ENCODE data around the gene FOXK2.
"Not testable (repeated sequence)": the region's sequence is repeated elsewhere in the genome, so short reads cannot be mapped to it uniquely, and the experiment has no call there.

Gene FOXK2

GRCh38 chr17:82528484-82529265 lies 9.1 kb downstream of the FOXK2 start:
- H3K9ac ChIP-seq (ENCODE audit: low read depth in 1 of 2, low read length in 2 of 2): no peak overlapping the region
- H3K36me3 ChIP-seq (ENCODE audit: control insufficient read depth in 2 of 2, insufficient read depth in 2 of 2, low read length in 2 of 2): no peaks in the 10 kb centered on the region
- H3K4me3 ChIP-seq (ENCODE audit: low read length in 2 of 2): peak overlapping the region in 1 of 2 donors; percentile 5
- peaks cover 7 to 13% of the 10 kb centered on the region in 2 donors for H3K4me1 ChIP-seq (ENCODE audit: control insufficient read depth in 2 of 2, insufficient read depth in 2 of 2, low read length in 2 of 2)
- no peaks in the 10 kb centered on the region for H3K9me3 ChIP-seq (ENCODE audit: control insufficient read depth in 2 of 2, low read length in 2 of 2)
- no peaks in the 10 kb centered on the region for H3K27me3 ChIP-seq (ENCODE audit: control insufficient read depth in 2 of 2, insufficient read depth in 2 of 2, low read length in 2 of 2)
- peak overlapping the region in 1 of 2 donors; percentile 32 for H3K27ac ChIP-seq (ENCODE audit: low read depth in 2 of 2, low read length in 2 of 2)

DNA sequence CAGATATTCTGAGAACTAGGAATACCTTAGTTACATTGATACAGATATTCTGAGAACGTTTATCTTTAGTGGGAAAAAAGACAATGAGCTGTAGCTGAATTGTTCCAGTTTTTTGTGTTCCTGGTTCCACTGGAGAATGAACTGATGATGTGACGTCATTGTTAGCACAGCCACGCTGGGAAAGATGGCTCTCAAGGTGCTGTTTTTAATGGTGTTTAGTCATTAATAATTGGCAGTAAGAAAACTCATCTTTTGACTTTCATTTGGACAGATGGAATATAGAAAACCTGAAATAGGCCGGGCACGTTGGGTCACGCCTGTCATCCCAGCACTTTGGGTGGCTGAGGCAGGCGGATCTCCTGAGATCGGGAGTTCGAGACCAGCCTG lies 10.4 kb downstream of the FOXK2 start:
- Histone ChIP-seq H3K4me3 (ENCODE audit: low read length in 2 of 2) (no peak overlapping the region), H3K9me3 (ENCODE audit: control insufficient read depth in 2 of 2, low read length in 2 of 2) (no peaks in the 10 kb centered on the region), H3K9ac (ENCODE audit: low read depth in 1 of 2, low read length in 2 of 2) (no peak overlapping the region), H3K36me3 (ENCODE audit: control insufficient read depth in 2 of 2, insufficient read depth in 2 of 2, low read length in 2 of 2) (no peaks in the 10 kb centered on the region), H3K27ac (ENCODE audit: low read depth in 2 of 2, low read length in 2 of 2) (no peak overlapping the region), H3K27me3 (ENCODE audit: control insufficient read depth in 2 of 2, insufficient read depth in 2 of 2, low read length in 2 of 2) (no peaks in the 10 kb centered on the region), H3K4me1 (ENCODE audit: control insufficient read depth in 2 of 2, insufficient read depth in 2 of 2, low read length in 2 of 2) (peaks cover 7 to 13% of the 10 kb centered on the region in 2 donors)

DNA sequence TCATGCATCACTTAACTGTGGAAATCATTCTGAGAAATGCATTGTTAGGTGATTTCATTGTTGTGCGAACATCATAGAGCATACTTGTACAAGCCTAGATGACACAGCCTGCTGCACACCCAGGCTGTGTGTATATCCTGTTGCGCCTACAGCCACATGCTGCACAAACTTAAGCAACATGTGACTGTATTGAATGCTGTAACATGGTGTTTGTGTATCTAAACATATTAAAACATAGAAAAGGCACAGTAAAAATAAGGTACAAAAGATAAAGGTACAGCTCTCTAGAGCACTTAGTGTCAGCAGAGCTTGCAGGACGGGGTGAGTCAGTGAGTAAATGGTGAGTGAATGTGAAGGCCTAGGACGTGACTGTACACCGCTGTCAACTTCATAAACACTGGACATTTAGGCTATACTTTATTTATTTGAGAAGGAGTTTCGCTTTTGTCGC lies 11.9 kb downstream of the FOXK2 start:
- Histone ChIP-seq H3K27ac (ENCODE audit: low read depth in 2 of 2, low read length in 2 of 2) (no peak overlapping the region), H3K9ac (ENCODE audit: low read depth in 1 of 2, low read length in 2 of 2) (no peak overlapping the region)

GRCh38 chr17:82534401-82534812 lies 14.9 kb downstream of the FOXK2 start:
- H3K27ac ChIP-seq (ENCODE audit: low read depth in 2 of 2, low read length in 2 of 2): no peak overlapping the region
- H3K36me3 ChIP-seq (ENCODE audit: control insufficient read depth in 2 of 2, insufficient read depth in 2 of 2, low read length in 2 of 2): no peaks in the 10 kb centered on the region
- peaks cover 17 to 19% of the 10 kb centered on the region in 2 donors for H3K4me1 ChIP-seq (ENCODE audit: control insufficient read depth in 2 of 2, insufficient read depth in 2 of 2, low read length in 2 of 2)
- H3K27me3 ChIP-seq (ENCODE audit: control insufficient read depth in 2 of 2, insufficient read depth in 2 of 2, low read length in 2 of 2): no peaks in the 10 kb centered on the region
- no peak overlapping the region for H3K9ac ChIP-seq (ENCODE audit: low read depth in 1 of 2, low read length in 2 of 2)
- H3K4me3 ChIP-seq (ENCODE audit: low read length in 2 of 2): no peak overlapping the region
- no peaks in the 10 kb centered on the region for H3K9me3 ChIP-seq (ENCODE audit: control insufficient read depth in 2 of 2, low read length in 2 of 2)

More for the DNA sequence above, 11.9 kb downstream of the FOXK2 start:
- H3K4me1 ChIP-seq (ENCODE audit: control insufficient read depth in 2 of 2, insufficient read depth in 2 of 2, low read length in 2 of 2): peaks cover 14 to 19% of the 10 kb centered on the region in 2 donors
- H3K4me3 ChIP-seq (ENCODE audit: low read length in 2 of 2): no peak overlapping the region
- no peaks in the 10 kb centered on the region for H3K36me3 ChIP-seq (ENCODE audit: control insufficient read depth in 2 of 2, insufficient read depth in 2 of 2, low read length in 2 of 2)
- no peaks in the 10 kb centered on the region for H3K27me3 ChIP-seq (ENCODE audit: control insufficient read depth in 2 of 2, insufficient read depth in 2 of 2, low read length in 2 of 2)
- H3K9me3 ChIP-seq (ENCODE audit: control insufficient read depth in 2 of 2, low read length in 2 of 2): no peaks in the 10 kb centered on the region

DNA sequence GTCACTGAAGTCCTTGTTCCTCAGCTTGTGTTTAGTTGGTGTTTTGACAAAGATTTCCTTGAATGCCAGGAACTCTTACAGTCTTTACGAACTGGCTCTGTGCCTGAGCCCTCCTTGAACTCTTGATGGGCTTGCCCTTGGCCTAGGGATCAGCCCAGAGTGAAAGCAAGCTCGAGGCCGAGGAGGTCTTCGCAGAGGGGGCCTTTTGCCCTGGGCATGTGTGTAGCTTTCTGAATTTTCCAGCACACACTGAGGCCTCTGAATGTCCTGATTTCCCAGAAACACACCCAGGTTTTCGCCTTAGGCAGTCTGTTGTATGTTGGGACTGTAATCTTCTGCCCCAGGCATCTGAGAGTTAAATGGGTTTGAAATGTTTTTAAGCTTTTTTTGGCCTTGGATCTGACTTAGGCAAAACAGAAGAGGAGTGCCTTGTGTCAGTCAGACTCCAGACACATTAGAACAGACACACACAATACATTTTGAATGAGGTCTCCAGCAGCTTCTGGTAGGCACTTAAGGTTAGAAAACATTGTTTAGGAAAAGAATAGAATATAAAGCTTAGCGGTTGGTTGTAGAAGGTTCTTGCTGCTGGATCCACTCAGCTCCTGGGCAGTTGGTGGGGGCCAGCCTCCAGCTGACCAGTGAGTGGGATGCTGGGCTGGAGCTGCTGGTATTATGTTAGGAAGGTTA lies 17.1 kb downstream of the FOXK2 start:
- Histone ChIP-seq H3K4me1 (ENCODE audit: control insufficient read depth in 2 of 2, insufficient read depth in 2 of 2, low read length in 2 of 2) (peaks cover 11 to 17% of the 10 kb centered on the region in 2 donors), H3K27ac (ENCODE audit: low read depth in 2 of 2, low read length in 2 of 2) (peak overlapping the region; percentile 80 to 87), H3K36me3 (ENCODE audit: control insufficient read depth in 2 of 2, insufficient read depth in 2 of 2, low read length in 2 of 2) (no peaks in the 10 kb centered on the region), H3K4me3 (ENCODE audit: low read length in 2 of 2) (peak overlapping the region in 1 of 2 donors; percentile 53), H3K9me3 (ENCODE audit: control insufficient read depth in 2 of 2, low read length in 2 of 2) (no peaks in the 10 kb centered on the region), H3K9ac (ENCODE audit: low read depth in 1 of 2, low read length in 2 of 2) (peak overlapping the region; percentile 6 to 42), H3K27me3 (ENCODE audit: control insufficient read depth in 2 of 2, insufficient read depth in 2 of 2, low read length in 2 of 2) (no peaks in the 10 kb centered on the region)

DNA sequence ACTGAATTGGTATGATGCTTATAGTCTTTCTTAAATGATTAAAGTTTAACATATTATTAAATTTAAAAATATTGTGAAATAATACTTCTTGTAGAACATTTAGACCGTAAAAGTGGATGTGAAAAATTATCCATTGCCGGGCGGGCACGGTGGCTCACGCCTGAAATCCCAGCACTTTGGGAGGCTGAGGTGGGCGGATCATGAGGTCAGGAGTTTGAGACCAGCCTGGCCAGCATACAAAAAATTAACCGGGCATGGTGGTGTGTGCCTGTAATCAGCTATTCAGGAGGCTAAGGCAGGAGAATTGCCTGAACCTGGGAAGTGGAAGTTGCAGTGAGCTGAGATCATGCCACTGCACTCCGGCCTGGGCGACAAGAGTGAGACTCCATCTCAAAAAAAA lies 17.7 kb downstream of the FOXK2 start:
- H3K4me3 ChIP-seq (ENCODE audit: low read length in 2 of 2); H3K9ac ChIP-seq (ENCODE audit: low read depth in 1 of 2, low read length in 2 of 2): not testable (repeated sequence)
- peak overlapping the region; percentile 80 to 87 for H3K27ac ChIP-seq (ENCODE audit: low read depth in 2 of 2, low read length in 2 of 2)

GRCh38 chr17:82539076-82539475 lies 19.5 kb downstream of the FOXK2 start:
- H3K4me1 ChIP-seq (ENCODE audit: control insufficient read depth in 2 of 2, insufficient read depth in 2 of 2, low read length in 2 of 2): peaks cover 11 to 20% of the 10 kb centered on the region in 2 donors
- not testable (repeated sequence) for H3K9me3 ChIP-seq (ENCODE audit: control insufficient read depth in 2 of 2, low read length in 2 of 2); H3K27me3 ChIP-seq (ENCODE audit: control insufficient read depth in 2 of 2, insufficient read depth in 2 of 2, low read length in 2 of 2); H3K27ac ChIP-seq (ENCODE audit: low read depth in 2 of 2, low read length in 2 of 2); H3K36me3 ChIP-seq (ENCODE audit: control insufficient read depth in 2 of 2, insufficient read depth in 2 of 2, low read length in 2 of 2); H3K9ac ChIP-seq (ENCODE audit: low read depth in 1 of 2, low read length in 2 of 2); H3K4me3 ChIP-seq (ENCODE audit: low read length in 2 of 2)

More for the DNA sequence above, 17.7 kb downstream of the FOXK2 start:
- not testable (repeated sequence) for H3K9me3 ChIP-seq (ENCODE audit: control insufficient read depth in 2 of 2, low read length in 2 of 2); H3K36me3 ChIP-seq (ENCODE audit: control insufficient read depth in 2 of 2, insufficient read depth in 2 of 2, low read length in 2 of 2); H3K27me3 ChIP-seq (ENCODE audit: control insufficient read depth in 2 of 2, insufficient read depth in 2 of 2, low read length in 2 of 2)
- peaks cover 11 to 17% of the 10 kb centered on the region in 2 donors for H3K4me1 ChIP-seq (ENCODE audit: control insufficient read depth in 2 of 2, insufficient read depth in 2 of 2, low read length in 2 of 2)

GRCh38 chr17:82542439-82542838 lies 22.9 kb downstream of the FOXK2 start:
- H3K9me3 ChIP-seq (ENCODE audit: control insufficient read depth in 2 of 2, low read length in 2 of 2): no peaks in the 10 kb centered on the region
- no peak overlapping the region for H3K27ac ChIP-seq (ENCODE audit: low read depth in 2 of 2, low read length in 2 of 2)
- H3K36me3 ChIP-seq (ENCODE audit: control insufficient read depth in 2 of 2, insufficient read depth in 2 of 2, low read length in 2 of 2): no peaks in the 10 kb centered on the region
- no peaks in the 10 kb centered on the region for H3K27me3 ChIP-seq (ENCODE audit: control insufficient read depth in 2 of 2, insufficient read depth in 2 of 2, low read length in 2 of 2)
- peaks cover 2 to 6% of the 10 kb centered on the region in 2 donors for H3K4me1 ChIP-seq (ENCODE audit: control insufficient read depth in 2 of 2, insufficient read depth in 2 of 2, low read length in 2 of 2)
- no peak overlapping the region for H3K9ac ChIP-seq (ENCODE audit: low read depth in 1 of 2, low read length in 2 of 2)
- no peak overlapping the region for H3K4me3 ChIP-seq (ENCODE audit: low read length in 2 of 2)

GRCh38 chr17:82544431-82545070 lies 25.0 kb downstream of the FOXK2 start:
- Histone ChIP-seq H3K36me3 (ENCODE audit: control insufficient read depth in 2 of 2, insufficient read depth in 2 of 2, low read length in 2 of 2) (no peaks in the 10 kb centered on the region), H3K9ac (ENCODE audit: low read depth in 1 of 2, low read length in 2 of 2) (no peak overlapping the region), H3K27ac (ENCODE audit: low read depth in 2 of 2, low read length in 2 of 2) (no peak overlapping the region), H3K27me3 (ENCODE audit: control insufficient read depth in 2 of 2, insufficient read depth in 2 of 2, low read length in 2 of 2) (no peaks in the 10 kb centered on the region), H3K4me3 (ENCODE audit: low read length in 2 of 2) (no peak overlapping the region), H3K4me1 (ENCODE audit: control insufficient read depth in 2 of 2, insufficient read depth in 2 of 2, low read length in 2 of 2) (peaks cover 13 to 19% of the 10 kb centered on the region in 2 donors), H3K9me3 (ENCODE audit: control insufficient read depth in 2 of 2, low read length in 2 of 2) (no peaks in the 10 kb centered on the region)

- Histone ChIP-seq H3K4me3 (ENCODE audit: low read length in 2 of 2) (no peak overlapping the region), H3K27ac (ENCODE audit: low read depth in 2 of 2, low read length in 2 of 2) (no peak overlapping the region), H3K9ac (ENCODE audit: low read depth in 1 of 2, low read length in 2 of 2) (no peak overlapping the region), H3K4me1 (ENCODE audit: control insufficient read depth in 2 of 2, insufficient read depth in 2 of 2, low read length in 2 of 2) (peaks cover 16 to 19% of the 10 kb centered on the region in 2 donors), H3K36me3 (ENCODE audit: control insufficient read depth in 2 of 2, insufficient read depth in 2 of 2, low read length in 2 of 2) (no peaks in the 10 kb centered on the region), H3K9me3 (ENCODE audit: control insufficient read depth in 2 of 2, low read length in 2 of 2) (no peaks in the 10 kb centered on the region), H3K27me3 (ENCODE audit: control insufficient read depth in 2 of 2, insufficient read depth in 2 of 2, low read length in 2 of 2) (no peaks in the 10 kb centered on the region)
These were observed 25.5 kb downstream of the FOXK2 start for GRCh38 chr17:82545071-82545462.

All from mucosa of rectum (tissue), 2 donors.